GM12878 (cell line): Measurements from ENCODE around the gene PLEKHM3. TPM values are rescaled to one million over a fixed set of nuclear protein-coding genes. Genes with fewer than 3 reads are reported as not detected.

Source experiments
- ATAC-seq: fragments of 200-7000 bp; cut with Tn5 transposase; 3 replicates; pipeline ENCODE4 v1.9.1; 2020; ENCODE audit warnings: mild to moderate bottlenecking, moderate library complexity
- BruUV-seq: library from RNA; stranded (reverse); fragments of 400-500 nt; replicated peaks from 2 replicates; lab custom pipeline; 2021; lab: Mats Ljungman, UMichigan
- CTCF ChIA-PET: fragments of 300-600 bp; sonication (Branson Sonifier 250); formaldehyde crosslinking; extraction: SDS; loops from one replicate; lab custom pipeline; 2021; ENCODE audit warnings: inconsistent platforms; lab: Yijun Ruan, JAX
- POLR2A ChIA-PET: fragments of 350-600 bp; formaldehyde crosslinking; extraction: SDS; loops from one replicate; lab custom pipeline; 2021; ENCODE audit warnings: inconsistent platforms; lab: Charles Lee
- RAD21 ChIA-PET: fragments of 300-600 bp; sonication (Branson Sonifier 250); formaldehyde crosslinking; loops from one replicate; lab custom pipeline; 2023; ENCODE audit warnings: antibody characterized with exemption; ENCODE audit not compliant: unreplicated experiment; lab: Charles Lee
- SMC1A ChIA-PET: fragments of 300-600 bp; sonication (Branson Sonifier 250); formaldehyde crosslinking; loops from one replicate; lab custom pipeline; 2023; ENCODE audit not compliant: unreplicated experiment, uncharacterized antibody; lab: Charles Lee
- DNase-seq: peaks from one replicate; pipeline ENCODE4 v3.0.0-alpha.2; 2011; ENCODE audit warnings: low read depth, low spot score
- FAIRE-seq: peaks from 3 replicates; lab custom pipeline; 2011; peaks lifted over from hg19 to GRCh38; lab: Jason Lieb, UNC
- H2AFZ ChIP-seq: 2 replicates; pipeline ENCODE4 v1.6.0; 2011; ENCODE audit warnings: low read depth, low read length, control low read depth; ENCODE audit not compliant: control insufficient read depth
- H3K27ac ChIP-seq: 2 replicates; pipeline ENCODE4 v1.5.1; 2011; ENCODE audit warnings: control low read depth; ENCODE audit not compliant: control insufficient read depth, insufficient read depth
- H3K27me3 ChIP-seq, 2 experiments: replicated peaks in 1 of 2; 2 replicates each; pipeline versions ENCODE4 v1.6.0 to v1.6.1; 2011; ENCODE audit warnings: low read length in 1 of 2; ENCODE audit not compliant: control insufficient read depth in 2 of 2, insufficient read depth in 2 of 2
- H3K36me3 ChIP-seq, 2 experiments: 2 replicates each; pipeline ENCODE4 v1.5.1; 2011; ENCODE audit warnings: low read length in 1 of 2; ENCODE audit not compliant: control insufficient read depth in 2 of 2, insufficient read depth in 2 of 2
- H3K4me1 ChIP-seq: 2 replicates; pipeline ENCODE4 v1.6.1; 2011; ENCODE audit warnings: mild to moderate bottlenecking, low read length, moderate library complexity, mixed read lengths; ENCODE audit not compliant: control insufficient read depth, insufficient read depth
- H3K4me2 ChIP-seq: 2 replicates; pipeline ENCODE4 v1.6.0; 2011; ENCODE audit warnings: control low read depth; ENCODE audit not compliant: control insufficient read depth, insufficient read depth
- H3K4me3 ChIP-seq: fragments of 200-600 bp; sonication (generic); 2 replicates; pipeline ENCODE4 v1.5.1; 2016
- H3K79me2 ChIP-seq: 2 replicates; pipeline ENCODE4 v1.6.0; 2011; ENCODE audit warnings: low read length; ENCODE audit not compliant: control insufficient read depth, insufficient read depth
- H3K9ac ChIP-seq: 2 replicates; pipeline ENCODE4 v1.8.0; 2011; ENCODE audit warnings: low read length, control low read depth, mixed read lengths; ENCODE audit not compliant: control insufficient read depth, insufficient read depth
- H3K9me3 ChIP-seq: replicated peaks from 3 replicates; pipeline ENCODE4 v1.5.1; 2011; ENCODE audit warnings: mild to moderate bottlenecking, low read length; ENCODE audit not compliant: control insufficient read depth, insufficient read depth
- H4K20me1 ChIP-seq: 2 replicates; pipeline ENCODE4 v1.6.0; 2011; ENCODE audit not compliant: control insufficient read depth, insufficient read depth
- CBFB ChIP-seq: IDR thresholded peaks from 2 replicates; pipeline ENCODE4 v1.6.1; 2016; ENCODE audit warnings: antibody characterized with exemption, low read depth
- HDAC6 ChIP-seq: fragments of 200-600 bp; sonication (generic); IDR thresholded peaks from one replicate; pipeline ENCODE4 v1.8.0; 2017; ENCODE audit warnings: antibody characterized with exemption; ENCODE audit not compliant: unreplicated experiment
- LARP7 ChIP-seq: fragments of 450-650 bp; IDR thresholded peaks from 2 replicates; pipeline ENCODE4 v1.6.1; 2017; ENCODE audit warnings: mild to moderate bottlenecking
- PAX5 ChIP-seq: IDR thresholded peaks from 2 replicates; pipeline ENCODE4 v1.6.1; 2011; ENCODE audit warnings: low read depth, low read length, borderline replicate concordance
- PAX8 ChIP-seq: fragments of 450-650 bp; IDR thresholded peaks from 2 replicates; pipeline ENCODE4 v1.6.1; 2017; ENCODE audit warnings: mild to moderate bottlenecking, moderate library complexity
- POLR2AphosphoS5 ChIP-seq: IDR thresholded peaks from 2 replicates; pipeline ENCODE4 v1.6.1; 2011; ENCODE audit warnings: mild to moderate bottlenecking, low read length, inconsistent platforms
- SIN3A ChIP-seq: IDR thresholded peaks from 2 replicates; pipeline ENCODE4 v1.6.1; 2012; ENCODE audit warnings: low read depth, low read length, improper control_type of control experiment
- SMAD1 ChIP-seq: fragments of 450-650 bp; IDR thresholded peaks from 2 replicates; pipeline ENCODE4 v1.6.1; 2018; ENCODE audit warnings: mild to moderate bottlenecking, low read depth; ENCODE audit not compliant: partially characterized antibody
- SREBF2 ChIP-seq: IDR thresholded peaks from 2 replicates; pipeline ENCODE4 v1.6.1; 2012; ENCODE audit warnings: mild to moderate bottlenecking, low read length
- STAT3 ChIP-seq: IDR thresholded peaks from 2 replicates; pipeline ENCODE4 v1.6.1; 2011; ENCODE audit warnings: low read depth, low read length, improper control_type of control experiment
- USF1 ChIP-seq: IDR thresholded peaks from 2 replicates; pipeline ENCODE4 v1.6.1; 2011; ENCODE audit warnings: borderline replicate concordance, low read depth, mild to moderate bottlenecking, moderate library complexity, mixed read lengths, low read length; ENCODE audit not compliant: insufficient read depth; ENCODE audit errors: extremely low read length
- WRNIP1 ChIP-seq: IDR thresholded peaks from 2 replicates; pipeline ENCODE4 v1.6.1; 2011; ENCODE audit warnings: low read depth, low read length, improper control_type of control experiment, borderline replicate concordance
- ZBTB40 ChIP-seq: fragments of 450-650 bp; IDR thresholded peaks from 2 replicates; pipeline ENCODE4 v1.6.1; 2016; ENCODE audit warnings: mild to moderate bottlenecking, moderate library complexity, borderline replicate concordance
- ZNF24 ChIP-seq: fragments of 450-650 bp; IDR thresholded peaks from 2 replicates; pipeline ENCODE4 v1.6.1; 2017; ENCODE audit warnings: antibody characterized with exemption, mild to moderate bottlenecking
- ZNF274 ChIP-seq: IDR thresholded peaks from one replicate; pipeline ENCODE4 v1.8.0; 2011; ENCODE audit not compliant: insufficient read length, insufficient read depth
- WGBS: methylation state at CpG from one replicate; pipeline ENCODE4 v1.1.6; 2016; ENCODE audit warnings: low lambda C conversion rate; ENCODE audit not compliant: insufficient replicate concordance, insufficient coverage; ENCODE audit errors: missing lambda C conversion rate; 5-methylcytosine and 5-hydroxymethylcytosine counted together
- in situ Hi-C: fragments of 300-500 bp; cut with MboI; formaldehyde crosslinking; loops from 9 replicates; pipeline ENCODE4 v1.14.3; 2018; ENCODE audit warnings: mixed read lengths
- intact Hi-C: fragments of 100-400 bp; cut with micrococcal nuclease; formaldehyde crosslinking; loops from one replicate; pipeline ENCODE4 v1.14.2; 2022; ENCODE audit not compliant: unreplicated experiment
- polyA plus RNA-seq, 11 experiments: library from polyadenylated mRNA; depleted of rRNA in 4 of 11; unstranded in 6 of 11; stranded (reverse) in 5 of 11; fragments of >200 nt; fragmentation: Nextera tagmentation in 4 of 11; fragmentation: Illumina TruSeq in 1 of 11; extraction: Ambion mirVana in 4 of 11; extraction: Trizol in 1 of 11; gene quantifications; 1 replicate in 1 of 11; 2 replicates in 10 of 11; pipeline versions ENCODE4 v1.2.1 to v1.2.3, GENCODE V29; 2011 to 2016; ENCODE audit warnings: inconsistent platforms in 2 of 11, missing spikeins in 2 of 11, low read depth in 1 of 11
- total RNA-seq, 4 experiments: library from RNA; depleted of rRNA in 3 of 4; stranded (reverse); fragments of >200 nt in 3 of 4; fragmentation: Illumina TruSeq in 1 of 4; extraction: Trizol in 1 of 4; gene quantifications; 2 replicates each; pipeline versions ENCODE4 v1.2.1 to v1.2.3, GENCODE V29; 2013 to 2021

Gene PLEKHM3
- total and polyA plus RNA-seq, 10 of the 15 experiments (the other 5 are each of a cell fraction or from before 2014, with no cell fraction given): 1.4 to 5.6 (median 3.0) TPM

- TF ChIP-seq ZNF24 (no peak), POLR2AphosphoS5 (no peak)
Measured at GRCh38 chr2:207978177-207978948, 47.0 kb downstream of the PLEKHM3 start (continued).

GRCh38 chr2:207975921-207976320 lies 49.4 kb downstream of the PLEKHM3 start:
- Histone ChIP-seq H2AFZ (no peak overlapping the region), H3K9ac (no peak overlapping the region), H3K36me3 (peaks cover 0 to 1% of the 10 kb centered on the region in 2 experiments; a peak in 1 of 4 replicates), H3K4me1 (0 out of 2 replicates have a peak, but pooled peaks cover under 1% of the 10 kb centered on the region), H3K79me2 (no peaks in the 10 kb centered on the region), H4K20me1 (no peaks in the 10 kb centered on the region), H3K4me2 (no peak overlapping the region), H3K4me3 (no peak overlapping the region), H3K9me3 (no peaks in the 10 kb centered on the region), H3K27me3 (no peaks in the 10 kb centered on the region), H3K27ac (no peak overlapping the region)
- RAD21 ChIA-PET: interaction anchor here (0.7 to 8.8 kb wide), 3 partner anchors 206 to 229 kb away, joined by 3 to 115 read pairs (median 4); partner anchors contain the start of gene FZD5
- SMC1A ChIA-PET: interaction anchor here (0.9 to 16.1 kb wide), 17 partner anchors 8 to 349 kb away, joined by 3 to 190 read pairs (median 4); partner anchors contain the start of gene FZD5
- intact Hi-C loops: no loop called here
- in situ Hi-C loops: loop anchor here (10.0 kb wide), 1 partner anchor 231 kb away; no protein-coding TSS in a partner anchor
- POLR2A ChIA-PET: no interaction called here
- BruUV-seq: no TSS peak
- DNase-seq (no peak), FAIRE-seq (no peak), ATAC-seq (no peak)
- WGBS: 91% methylated on average over 2 of the region's 2 CpGs
- CTCF ChIA-PET: interaction anchor here (0.8 to 10.2 kb wide), 14 partner anchors 9 to 349 kb away, joined by 3 to 183 read pairs (median 6); no protein-coding TSS in a partner anchor
- TF ChIP-seq USF1 (no peak), WRNIP1 (no peak), SREBF2 (no peak), ZBTB40 (no peak), SIN3A (no peak), CBFB (no peak), ZNF274 (no peak), SMAD1 (no peak), LARP7 (no peak), STAT3 (no peak), HDAC6 (no peak), PAX5 (no peak), PAX8 (no peak)
